HG03139 (cell line): ENCODE data around the gene AVL9.
"Not testable (repeated sequence)": the region's sequence is repeated elsewhere in the genome, so short reads cannot be mapped to it uniquely, and the experiment has no call there.

Experiments used
- ATAC-seq: cut with Tn5 transposase; IDR thresholded peaks from one replicate; pipeline ENCODE4 v1.9.1; 2021; ENCODE audit not compliant: unreplicated experiment

Gene AVL9

GRCh38 chr7:32634798-32635393 lies 139.6 kb downstream of the AVL9 start:
- not testable (repeated sequence) for ATAC-seq

GRCh38 chr7:32636725-32637462 lies 141.6 kb downstream of the AVL9 start:
- ATAC-seq = not testable (repeated sequence)

GRCh38 chr7:32637611-32638010 lies 142.3 kb downstream of the AVL9 start:
- not testable (repeated sequence) for ATAC-seq
